ENCODE data around the gene CDK19.

Gene CDK19

DNA sequence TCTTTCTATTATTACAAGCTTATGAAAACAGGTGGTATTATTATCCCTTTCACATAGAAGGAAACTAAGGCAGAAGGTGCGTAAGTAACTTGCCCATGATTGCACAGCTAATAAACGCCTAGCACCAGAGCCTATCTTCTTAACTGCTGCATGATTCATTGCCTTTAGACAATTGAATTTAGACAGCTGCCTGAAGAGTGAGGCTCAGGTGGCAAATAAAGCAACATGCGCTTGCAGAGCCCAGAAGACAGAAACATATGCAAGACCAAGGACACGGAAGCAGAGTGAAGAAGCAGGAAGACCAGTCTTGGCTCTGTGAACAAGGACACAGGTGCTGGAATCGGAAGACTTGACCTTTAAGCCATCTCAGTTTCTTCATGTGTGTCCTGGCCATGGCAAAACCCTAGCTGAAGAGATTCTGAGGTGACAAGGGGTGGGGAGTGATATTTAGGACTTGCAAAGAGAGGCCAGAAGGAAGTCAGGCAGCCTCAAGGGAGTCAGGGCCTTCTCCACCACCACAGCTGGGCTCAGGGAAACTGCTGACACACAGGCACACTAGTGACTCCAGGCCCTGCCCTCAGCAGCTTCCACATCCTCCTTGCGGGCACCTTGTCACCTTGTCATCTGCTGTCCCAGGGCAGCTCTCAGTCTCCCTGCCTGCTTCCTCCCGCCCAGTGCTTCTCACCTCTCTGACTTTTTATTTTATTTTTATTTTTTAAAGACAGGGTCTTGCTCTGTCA, 247.1 kb downstream of the CDK19 start:
- Histone ChIP-seq H3K27me3 (ENCODE audit: insufficient read depth, low read depth, severe bottlenecking) (no peaks in the 10 kb centered on the region), H3K27ac (no peak overlapping the region), H3K9me3 (ENCODE audit: severe bottlenecking) (no peaks in the 10 kb centered on the region), H3K4me3 (ENCODE audit: low read depth, low read length) (no peak overlapping the region), H3K36me3 (no peaks in the 10 kb centered on the region)
- no peak for DNase-seq
- TF ChIP-seq CTCF (IDR thresholded peaks at IDR 0.05; ENCODE audit: low read depth, low read length) = no peak

DNA sequence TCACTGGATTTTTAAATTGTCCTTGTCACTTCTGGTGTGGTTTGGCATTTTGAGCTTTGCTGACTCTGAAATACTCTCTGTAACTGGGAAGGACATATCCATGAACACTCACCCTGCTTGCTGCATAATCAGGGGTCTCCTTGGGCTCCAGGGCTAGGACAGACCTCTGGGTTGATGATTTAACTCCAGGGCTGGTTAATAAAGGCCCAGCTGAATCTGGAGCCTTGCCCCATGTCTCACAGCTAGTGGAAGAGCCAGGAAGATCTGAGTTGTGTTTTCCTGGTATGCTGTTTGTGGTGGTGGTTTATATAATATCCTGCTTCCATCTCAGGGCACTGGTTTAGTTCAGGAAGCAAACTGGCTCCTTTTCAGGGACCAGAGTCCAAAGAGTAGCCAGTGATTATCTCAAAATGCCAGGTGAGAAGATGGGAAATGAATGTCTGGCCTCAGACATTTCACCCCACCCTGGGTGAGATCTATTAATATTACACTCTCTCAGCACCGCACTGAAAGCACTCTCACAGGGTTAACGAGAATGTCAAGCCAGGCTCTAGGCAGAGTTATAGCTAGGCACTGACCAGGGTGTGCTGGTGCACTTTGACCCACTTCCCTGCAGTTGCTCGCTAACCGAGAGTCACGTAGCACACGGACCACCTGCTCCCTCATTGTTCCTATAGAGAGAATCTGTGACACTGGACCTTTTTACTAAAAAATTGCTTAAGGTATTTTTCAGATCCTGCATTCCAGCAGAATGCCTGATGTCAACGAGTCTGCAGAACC, 248.7 kb downstream of the CDK19 start:
- Histone ChIP-seq H3K4me3 (ENCODE audit: low read depth, low read length) (no peak overlapping the region), H3K9me3 (ENCODE audit: severe bottlenecking) (no peaks in the 10 kb centered on the region), H3K36me3 (no peaks in the 10 kb centered on the region), H3K27ac (no peak overlapping the region), H3K27me3 (ENCODE audit: insufficient read depth, low read depth, severe bottlenecking) (no peaks in the 10 kb centered on the region)
- TF ChIP-seq CTCF (IDR thresholded peaks at IDR 0.05; ENCODE audit: low read depth, low read length) = no peak
- no peak for DNase-seq

GRCh38 chr6:110564703-110565421, 250.4 kb downstream of the CDK19 start:
- no peaks in the 10 kb centered on the region for H3K9me3 ChIP-seq (ENCODE audit: severe bottlenecking)

GRCh38 chr6:110563711-110564110, 251.6 kb downstream of the CDK19 start:
- Histone ChIP-seq H3K27me3 (ENCODE audit: insufficient read depth, low read depth, severe bottlenecking) (no peaks in the 10 kb centered on the region), H3K36me3 (no peaks in the 10 kb centered on the region), H3K27ac (no peak overlapping the region), H3K9me3 (ENCODE audit: severe bottlenecking) (no peaks in the 10 kb centered on the region), H3K4me3 (ENCODE audit: low read depth, low read length) (no peak overlapping the region)
- no peak for TF ChIP-seq CTCF (IDR thresholded peaks at IDR 0.05; ENCODE audit: low read depth, low read length)
- no peak for DNase-seq

More at GRCh38 chr6:110564703-110565421, 250.4 kb downstream of the CDK19 start:
- Histone ChIP-seq H3K27me3 (ENCODE audit: insufficient read depth, low read depth, severe bottlenecking) (no peaks in the 10 kb centered on the region), H3K36me3 (no peaks in the 10 kb centered on the region), H3K4me3 (ENCODE audit: low read depth, low read length) (no peak overlapping the region), H3K27ac (no peak overlapping the region)
- TF ChIP-seq CTCF (IDR thresholded peaks at IDR 0.05; ENCODE audit: low read depth, low read length) = no peak
- DNase-seq = no peak

DNA sequence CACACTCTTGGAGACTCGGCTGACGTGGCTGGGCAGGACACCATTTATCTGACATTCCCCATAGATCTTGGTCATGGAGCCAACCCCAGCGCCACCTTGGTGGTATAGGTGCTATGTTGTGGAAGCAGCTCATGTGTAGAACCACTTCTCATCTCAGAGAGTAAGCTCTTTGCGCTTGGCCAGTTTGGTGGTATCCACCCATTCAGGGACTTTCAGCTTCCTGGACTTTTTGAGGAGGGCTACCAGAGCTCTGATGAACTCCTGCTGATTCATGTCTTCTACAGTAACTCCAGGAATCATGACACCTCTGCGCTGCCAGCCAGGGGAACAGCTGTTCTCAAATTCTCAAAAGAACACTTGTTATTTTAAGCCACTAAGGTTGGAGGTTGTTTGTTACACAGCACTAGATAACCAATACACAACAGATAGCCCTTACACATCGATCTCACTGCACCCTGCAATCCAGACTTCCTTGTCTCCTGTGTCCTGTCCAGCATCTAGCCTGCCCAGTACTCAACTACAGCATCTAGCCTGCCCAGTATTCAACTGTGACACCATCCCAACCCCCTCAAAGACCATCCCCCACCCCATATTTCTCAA, 252.9 kb downstream of the CDK19 start:
- no peak overlapping the region for H3K27ac ChIP-seq
- no peaks in the 10 kb centered on the region for H3K27me3 ChIP-seq (ENCODE audit: insufficient read depth, low read depth, severe bottlenecking)
- no peak overlapping the region for H3K4me3 ChIP-seq (ENCODE audit: low read depth, low read length)
- TF ChIP-seq CTCF (IDR thresholded peaks at IDR 0.05; ENCODE audit: low read depth, low read length) = no peak
- no peaks in the 10 kb centered on the region for H3K9me3 ChIP-seq (ENCODE audit: severe bottlenecking)
- no peak for DNase-seq
- H3K36me3 ChIP-seq = no peaks in the 10 kb centered on the region

All from WERI-Rb-1 (cell line).